ENCODE data around the gene TMPRSS13. TPM values are rescaled to one million over a fixed set of nuclear protein-coding genes. Genes with fewer than 3 reads are reported as not detected.

Gene TMPRSS13
- polyA plus RNA-seq, 1 experiment, result not detected

DNA sequence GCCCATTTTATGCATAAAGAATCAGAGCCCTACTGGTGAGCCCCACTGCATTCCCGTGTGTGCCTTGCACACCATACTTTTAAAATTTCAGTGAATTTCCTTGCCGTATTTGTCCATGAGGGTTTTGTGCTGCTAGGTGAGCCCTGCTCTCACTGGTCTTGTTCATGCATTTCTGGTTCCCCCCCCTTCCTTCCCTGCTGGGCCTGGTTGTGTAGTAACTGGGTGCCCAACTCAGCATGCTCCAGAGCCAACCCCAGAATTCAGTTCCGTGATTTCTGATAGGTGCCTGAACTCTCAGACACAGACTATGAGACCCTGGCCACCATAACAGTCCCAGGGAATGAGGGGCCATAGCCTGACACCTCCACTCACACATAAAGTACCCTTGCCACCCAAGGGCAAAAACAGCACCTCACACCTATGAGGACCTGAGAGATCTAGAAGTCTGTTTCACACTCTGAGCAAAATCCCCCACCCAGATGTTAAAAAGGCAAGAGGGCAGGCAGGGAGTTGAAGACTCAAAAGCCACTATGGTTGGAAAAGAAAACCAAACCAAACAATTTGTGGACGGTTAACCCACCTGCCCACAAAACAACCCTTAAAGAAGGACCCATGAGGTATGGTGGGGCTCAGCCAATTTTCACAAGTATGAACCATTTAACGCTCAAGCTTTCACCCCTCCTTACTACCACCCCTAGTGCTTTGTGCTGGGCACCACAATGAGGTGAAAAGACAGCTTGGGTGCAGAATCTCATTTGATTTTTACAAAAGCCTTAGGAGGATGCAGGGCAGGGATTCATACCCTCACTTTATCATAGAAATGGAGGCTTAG, 40.2 kb upstream of the TMPRSS13 start:
- no peak for DNase-seq (ENCODE audit: low read depth, low spot score)
- no peak overlapping the region for H3K4me3 ChIP-seq (ENCODE audit: low read depth, low read length)
- ChIA-PET CTCF (no interaction called here), POLR2A (no interaction called here)
- no peaks in the 10 kb centered on the region for H3K9me3 ChIP-seq (ENCODE audit: control insufficient read depth, insufficient read depth, low read length)
- H3K27me3 ChIP-seq (ENCODE audit: control insufficient read depth, insufficient read depth, low read length), result peaks cover 3% of the 10 kb centered on the region
- TF ChIP-seq, protein P1, sequence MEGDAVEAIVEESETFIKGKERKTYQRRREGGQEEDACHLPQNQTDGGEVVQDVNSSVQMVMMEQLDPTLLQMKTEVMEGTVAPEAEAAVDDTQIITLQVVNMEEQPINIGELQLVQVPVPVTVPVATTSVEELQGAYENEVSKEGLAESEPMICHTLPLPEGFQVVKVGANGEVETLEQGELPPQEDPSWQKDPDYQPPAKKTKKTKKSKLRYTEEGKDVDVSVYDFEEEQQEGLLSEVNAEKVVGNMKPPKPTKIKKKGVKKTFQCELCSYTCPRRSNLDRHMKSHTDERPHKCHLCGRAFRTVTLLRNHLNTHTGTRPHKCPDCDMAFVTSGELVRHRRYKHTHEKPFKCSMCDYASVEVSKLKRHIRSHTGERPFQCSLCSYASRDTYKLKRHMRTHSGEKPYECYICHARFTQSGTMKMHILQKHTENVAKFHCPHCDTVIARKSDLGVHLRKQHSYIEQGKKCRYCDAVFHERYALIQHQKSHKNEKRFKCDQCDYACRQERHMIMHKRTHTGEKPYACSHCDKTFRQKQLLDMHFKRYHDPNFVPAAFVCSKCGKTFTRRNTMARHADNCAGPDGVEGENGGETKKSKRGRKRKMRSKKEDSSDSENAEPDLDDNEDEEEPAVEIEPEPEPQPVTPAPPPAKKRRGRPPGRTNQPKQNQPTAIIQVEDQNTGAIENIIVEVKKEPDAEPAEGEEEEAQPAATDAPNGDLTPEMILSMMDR (IDR thresholded peaks at IDR 0.05; ENCODE audit: low read depth, low read length), result no peak
- no peak overlapping the region for H3K27ac ChIP-seq (ENCODE audit: low read depth, low read length)

DNA sequence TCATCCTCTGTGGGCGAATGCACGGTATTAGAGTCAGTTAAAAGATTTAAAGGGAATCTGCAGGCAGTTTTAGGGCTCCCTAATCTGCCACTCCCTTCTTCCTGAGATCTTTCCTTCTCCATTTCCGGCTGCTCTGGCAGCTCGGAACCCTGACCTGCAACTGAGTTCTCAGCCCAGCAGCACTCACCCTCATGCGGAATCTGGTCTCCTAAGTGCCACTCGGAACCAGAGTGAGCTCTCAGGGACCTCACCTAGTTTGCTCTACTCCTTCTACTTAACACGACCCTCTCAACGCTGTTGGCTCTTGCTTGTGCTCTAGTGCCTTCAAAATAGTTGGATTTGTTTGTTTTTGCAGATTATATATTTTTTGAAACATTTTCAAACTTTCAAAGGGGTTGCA, 37.7 kb upstream of the TMPRSS13 start:
- CTCF ChIA-PET, result interaction anchor here (1.1 kb wide), 1 partner anchor 159 kb away, joined by 3 read pairs; no protein-coding TSS in a partner anchor
- H3K27ac ChIP-seq (ENCODE audit: low read depth, low read length), result no peak overlapping the region
- no peak for DNase-seq (ENCODE audit: low read depth, low spot score)
- H3K4me3 ChIP-seq (ENCODE audit: low read depth, low read length), result no peak overlapping the region
- POLR2A ChIA-PET, result no interaction called here
- TF ChIP-seq, protein P1 (IDR thresholded peaks at IDR 0.05; ENCODE audit: low read depth, low read length), result no peak
- peaks cover 3% of the 10 kb centered on the region for H3K27me3 ChIP-seq (ENCODE audit: control insufficient read depth, insufficient read depth, low read length)
- no peaks in the 10 kb centered on the region for H3K9me3 ChIP-seq (ENCODE audit: control insufficient read depth, insufficient read depth, low read length)

DNA sequence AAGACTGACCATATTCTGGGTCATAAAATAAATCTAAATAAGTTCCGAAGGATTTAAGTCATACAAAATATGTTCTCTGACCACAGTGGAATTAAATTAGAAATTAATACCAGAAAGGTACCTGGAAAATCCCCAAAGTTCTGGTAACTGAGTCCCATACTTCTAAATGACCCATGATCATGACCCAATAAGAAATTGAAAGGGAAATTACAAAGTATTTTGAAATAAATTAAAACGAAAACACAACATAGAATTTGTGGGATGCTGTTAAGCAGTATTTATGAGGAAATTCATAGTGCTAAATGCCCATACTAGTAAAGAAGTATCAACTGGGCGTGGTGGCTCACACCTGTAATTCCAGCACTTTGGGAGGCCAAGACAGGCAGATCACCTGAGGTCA, 33.6 kb upstream of the TMPRSS13 start:
- no peaks in the 10 kb centered on the region for H3K9me3 ChIP-seq (ENCODE audit: control insufficient read depth, insufficient read depth, low read length)
- TF ChIP-seq, protein P1 (IDR thresholded peaks at IDR 0.05; ENCODE audit: low read depth, low read length), result no peak
- no peak overlapping the region for H3K4me3 ChIP-seq (ENCODE audit: low read depth, low read length)
- H3K27ac ChIP-seq (ENCODE audit: low read depth, low read length), result no peak overlapping the region
- ChIA-PET CTCF (interaction anchor here (1.0 to 2.9 kb wide), 2 partner anchors 16 to 144 kb away, joined by 3 to 10 read pairs; no protein-coding TSS in a partner anchor), POLR2A (no interaction called here)
- H3K27me3 ChIP-seq (ENCODE audit: control insufficient read depth, insufficient read depth, low read length), result no peaks in the 10 kb centered on the region
- no peak for DNase-seq (ENCODE audit: low read depth, low spot score)

DNA sequence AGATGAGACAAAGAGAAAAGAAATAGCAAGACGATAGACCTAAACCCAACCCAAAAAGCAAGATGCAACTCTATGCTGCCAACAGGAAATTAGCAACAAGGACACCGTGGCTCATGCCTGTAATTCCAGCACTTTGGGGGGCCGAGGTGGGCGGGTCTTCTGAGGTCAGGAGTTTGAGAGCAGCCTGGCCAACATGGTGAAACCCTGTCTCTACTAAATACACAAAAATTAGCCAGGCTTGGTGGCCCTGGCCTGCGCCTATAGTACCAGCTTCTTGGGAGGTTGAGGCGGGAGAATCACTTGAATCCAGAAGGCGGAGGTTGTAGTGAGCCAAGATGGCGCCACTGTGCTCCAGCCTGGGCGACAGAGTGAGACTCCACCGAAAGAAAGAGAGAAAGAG, 32.7 kb upstream of the TMPRSS13 start:
- CTCF ChIA-PET, result interaction anchor here (0.7 kb wide), 1 partner anchor 15 kb away, joined by 3 read pairs; no protein-coding TSS in a partner anchor
- Histone ChIP-seq H3K4me3 (ENCODE audit: low read depth, low read length) (no peak overlapping the region), H3K27ac (ENCODE audit: low read depth, low read length) (no peak overlapping the region), H3K27me3 (ENCODE audit: control insufficient read depth, insufficient read depth, low read length) (no peaks in the 10 kb centered on the region), H3K9me3 (ENCODE audit: control insufficient read depth, insufficient read depth, low read length) (no peaks in the 10 kb centered on the region)
- DNase-seq (ENCODE audit: low read depth, low spot score), result no peak
- TF ChIP-seq, protein P1 (IDR thresholded peaks at IDR 0.05; ENCODE audit: low read depth, low read length), result no peak
- POLR2A ChIA-PET, result no interaction called here

DNA sequence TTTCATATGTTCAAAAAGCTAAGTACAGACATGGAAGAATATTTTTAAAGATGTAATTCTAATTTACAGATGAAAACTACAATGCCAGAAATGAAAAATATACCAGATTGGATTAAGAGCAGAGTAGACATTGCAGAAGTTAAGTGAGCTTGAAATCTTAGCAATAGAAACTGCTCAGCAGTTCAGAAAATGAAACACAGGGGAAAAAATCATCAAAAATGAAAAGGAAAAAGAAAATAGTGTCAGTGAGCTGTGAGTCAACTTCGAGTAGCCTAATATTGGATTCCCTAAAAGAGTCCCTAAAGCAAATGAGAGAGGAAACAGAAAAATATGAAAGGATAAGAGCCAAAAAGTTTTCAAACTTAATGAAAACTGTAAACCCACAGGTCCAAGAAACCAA, 31.2 kb upstream of the TMPRSS13 start:
- POLR2A ChIA-PET, result no interaction called here
- Histone ChIP-seq H3K27ac (ENCODE audit: low read depth, low read length) (no peak overlapping the region), H3K27me3 (ENCODE audit: control insufficient read depth, insufficient read depth, low read length) (no peaks in the 10 kb centered on the region), H3K4me3 (ENCODE audit: low read depth, low read length) (no peak overlapping the region), H3K9me3 (ENCODE audit: control insufficient read depth, insufficient read depth, low read length) (no peaks in the 10 kb centered on the region)
- TF ChIP-seq, protein P1 (IDR thresholded peaks at IDR 0.05; ENCODE audit: low read depth, low read length), result no peak
- CTCF ChIA-PET, result interaction anchor here (1.5 to 1.7 kb wide), 2 partner anchors 14 to 142 kb away, joined by 5 read pairs; no protein-coding TSS in a partner anchor
- DNase-seq (ENCODE audit: low read depth, low spot score), result no peak

Measured in AG04450 (cell line).